ENCODE data around the gene MEAF6. TPM values are rescaled to one million over a fixed set of nuclear protein-coding genes. Genes with fewer than 3 reads are reported as not detected.

The MEAF6 gene
- polyA plus RNA-seq, 3 donors = 99.5 to 103 (median 101) TPM

DNA sequence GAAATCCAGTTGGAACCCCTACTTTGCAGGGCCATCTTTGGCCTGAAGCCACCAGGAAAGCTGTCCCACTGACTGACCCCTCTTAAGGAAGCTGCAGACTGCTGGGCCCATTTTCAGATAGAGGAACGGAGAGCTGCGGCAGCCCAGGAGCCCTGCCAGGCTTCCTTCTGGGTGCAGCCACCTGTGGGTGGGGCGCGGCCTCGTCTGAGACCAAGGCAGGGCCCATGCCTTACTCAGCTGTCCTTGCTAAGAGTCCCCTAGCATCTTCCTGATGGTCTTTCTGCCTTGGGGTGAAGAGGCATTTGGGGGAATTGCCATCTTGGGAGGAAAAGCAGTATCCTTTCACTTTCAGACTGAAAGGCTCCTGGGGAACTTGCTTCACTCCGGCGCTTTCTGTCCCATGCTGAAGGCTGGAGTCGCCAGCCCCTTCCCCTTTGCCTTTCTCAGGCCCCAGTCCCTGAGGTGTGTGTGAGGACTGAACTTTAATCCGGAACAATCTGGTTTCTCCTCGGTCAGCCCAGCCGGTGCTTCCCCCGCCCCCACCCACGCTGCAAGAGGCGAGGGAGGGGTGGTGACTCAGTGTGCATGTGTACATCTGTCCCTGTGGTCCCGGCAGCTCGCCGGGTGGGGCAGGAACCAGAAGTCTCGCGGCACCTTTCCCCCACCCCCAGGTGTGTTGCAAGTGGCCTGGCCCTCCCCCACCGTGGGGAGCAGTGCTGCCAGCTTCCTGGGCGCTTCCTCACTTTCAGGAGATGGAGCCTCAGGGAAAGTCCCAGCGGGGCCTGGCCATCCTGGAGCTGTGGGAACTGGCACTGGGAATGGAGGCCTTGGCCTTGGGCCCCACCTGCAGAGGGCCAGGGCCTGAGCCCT is 35.1 kb downstream of the MEAF6 start:
- peak in 1 of 11 donors; percentile 33 for DNase-seq (ENCODE audit: extremely low read depth in 1 of 11, low read depth in 9 of 11, low spot score in 4 of 11)

DNA sequence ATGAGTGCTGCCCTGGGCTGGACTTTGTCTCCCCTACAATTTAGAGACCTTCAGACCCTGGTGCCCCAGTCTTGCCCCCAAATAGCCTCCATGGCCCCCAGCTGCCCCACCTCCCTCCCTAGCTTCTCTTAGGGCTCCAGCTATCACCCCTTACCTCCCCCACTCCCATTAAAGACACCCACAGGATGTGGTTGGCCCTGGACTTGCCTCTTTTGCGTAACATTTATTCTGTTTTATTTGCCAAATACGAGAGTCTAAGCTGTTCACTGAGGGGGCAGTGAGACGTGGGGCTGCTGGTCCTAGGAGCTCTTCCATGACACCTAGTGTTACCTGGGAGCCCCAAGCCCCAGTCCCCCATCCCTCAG is 35.7 kb downstream of the MEAF6 start:
- DNase-seq (ENCODE audit: extremely low read depth in 1 of 11, low read depth in 9 of 11, low spot score in 4 of 11) = no peak

- no peak for DNase-seq (ENCODE audit: extremely low read depth in 1 of 11, low read depth in 9 of 11, low spot score in 4 of 11)
These were observed 36.1 kb downstream of the MEAF6 start for GRCh38 chr1:37478451-37478881.

GRCh38 chr1:37477946-37478345 is 36.6 kb downstream of the MEAF6 start:
- no peak for DNase-seq (ENCODE audit: extremely low read depth in 1 of 11, low read depth in 9 of 11, low spot score in 4 of 11)

DNA sequence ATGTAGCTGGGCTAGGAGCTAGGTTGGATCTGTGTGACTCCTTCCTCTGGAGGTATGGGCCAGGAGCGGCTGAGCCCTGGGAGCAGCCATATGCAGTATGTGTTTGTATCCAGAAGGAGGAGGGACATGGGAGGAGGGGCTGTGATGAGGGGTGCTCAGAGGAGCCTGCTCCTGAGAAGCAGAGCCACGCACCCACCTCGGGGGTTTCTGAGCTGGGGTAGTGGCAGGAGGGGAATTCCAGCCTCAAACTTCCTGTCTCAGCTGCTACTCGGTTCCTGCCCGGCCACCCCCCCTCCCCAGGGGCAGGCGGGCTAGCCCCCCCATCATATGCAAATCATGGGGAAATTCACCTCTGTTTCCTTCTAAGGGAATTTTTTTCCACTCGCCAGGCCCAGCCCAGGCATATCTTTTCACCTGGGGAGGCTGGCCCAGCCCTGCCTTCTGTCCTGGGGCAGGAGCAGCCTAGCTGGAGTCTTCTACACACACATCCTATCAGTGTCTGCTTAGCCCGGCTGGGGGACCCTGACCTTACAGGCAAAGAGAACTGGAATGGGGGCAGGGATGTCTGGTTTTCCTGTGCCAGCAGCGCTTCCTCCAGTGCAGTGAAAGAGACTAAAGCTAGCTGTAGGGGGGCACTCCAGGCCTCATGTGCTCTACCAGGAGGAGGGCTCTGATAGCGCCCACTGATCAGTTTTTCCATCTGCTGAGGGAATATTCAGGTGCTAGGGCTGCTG is 37.2 kb downstream of the MEAF6 start:
- DNase-seq (ENCODE audit: extremely low read depth in 1 of 11, low read depth in 9 of 11, low spot score in 4 of 11) = no peak

GRCh38 chr1:37476460-37477197 is 37.9 kb downstream of the MEAF6 start:
- DNase-seq (ENCODE audit: extremely low read depth in 1 of 11, low read depth in 9 of 11, low spot score in 4 of 11) = no peak

GRCh38 chr1:37476087-37476452 is 38.5 kb downstream of the MEAF6 start:
- DNase-seq (ENCODE audit: extremely low read depth in 1 of 11, low read depth in 9 of 11, low spot score in 4 of 11) = no peak

- DNase-seq (ENCODE audit: extremely low read depth in 1 of 11, low read depth in 9 of 11, low spot score in 4 of 11) = no peak
These were observed 39.0 kb downstream of the MEAF6 start for GRCh38 chr1:37475380-37476086.

DNA sequence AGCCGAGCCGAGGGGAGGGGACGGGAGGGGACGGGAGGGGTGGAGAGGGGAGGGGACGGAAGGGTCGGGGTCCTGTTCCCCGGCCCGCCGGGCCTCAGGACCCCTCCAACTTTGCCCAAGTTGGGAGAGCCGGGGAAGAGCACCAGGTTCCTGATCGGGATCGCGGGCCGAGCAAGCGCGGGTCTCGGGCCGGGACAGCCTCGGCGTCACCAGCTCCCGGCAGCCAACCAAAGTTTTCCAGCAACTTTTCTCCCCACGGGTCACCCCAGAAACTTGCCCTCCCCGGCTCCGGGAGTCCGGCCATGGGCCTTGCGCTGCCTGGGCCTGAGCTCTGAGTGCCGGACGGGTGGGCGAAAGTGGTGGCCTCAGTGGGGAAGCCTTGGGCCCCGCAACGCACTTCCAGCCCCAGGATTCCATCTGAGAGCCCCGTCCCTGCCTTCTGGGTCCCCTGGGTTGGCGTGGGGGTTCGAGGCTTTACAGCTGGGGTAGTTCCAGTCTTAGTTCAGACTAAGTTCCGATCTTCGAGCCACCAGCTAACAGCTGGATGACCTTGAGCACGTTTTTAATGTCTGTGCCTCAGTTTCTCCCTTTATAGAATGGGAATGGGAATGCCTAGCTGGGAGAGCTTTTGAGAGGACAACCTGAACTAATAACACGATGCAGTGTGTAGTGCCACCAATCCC is 39.7 kb downstream of the MEAF6 start:
- DNase-seq (ENCODE audit: extremely low read depth in 1 of 11, low read depth in 9 of 11, low spot score in 4 of 11) = no peak

DNA sequence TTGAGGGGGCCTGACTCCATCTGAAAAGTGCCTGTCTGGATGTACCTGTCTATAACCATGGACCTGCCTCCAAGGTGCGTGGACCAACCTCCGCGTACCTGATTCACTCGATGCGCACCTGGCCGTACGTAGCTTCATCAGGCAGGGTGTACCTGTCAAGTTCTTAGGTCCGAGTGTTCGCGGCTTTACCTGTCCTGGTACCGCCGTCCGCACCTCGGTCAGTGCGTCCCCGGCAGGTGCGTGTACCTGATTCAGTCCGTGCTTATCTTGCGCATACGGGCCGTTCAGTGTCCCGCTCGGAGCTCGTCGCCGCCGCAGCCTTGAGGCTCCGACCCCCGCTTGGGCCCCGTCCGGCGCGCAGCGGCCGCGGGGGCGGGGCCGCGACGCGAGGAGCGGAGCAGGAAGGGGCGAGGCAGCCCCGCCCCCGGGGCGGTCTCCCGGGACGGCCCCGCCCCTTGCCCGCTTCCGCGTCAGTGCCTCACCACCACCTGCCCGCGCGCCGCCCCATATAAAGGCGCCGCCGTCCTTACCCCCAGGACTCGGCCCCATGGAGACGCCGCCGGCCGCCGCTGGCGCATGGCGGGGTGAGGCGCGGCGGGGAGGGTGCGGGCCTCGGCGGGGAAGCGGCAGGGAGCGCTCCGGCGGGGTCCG is 40.4 kb downstream of the MEAF6 start, which contains the start of gene ZC3H12A:
TSS of gene ZC3H12A (plus strand) at position 535 of the 651 bp plus-strand sequence. CDS start 917 bp downstream, outside the sequence.
- peak; percentile 66 to 85 (median 81) for DNase-seq (ENCODE audit: extremely low read depth in 1 of 11, low read depth in 9 of 11, low spot score in 4 of 11)

- DNase-seq (ENCODE audit: extremely low read depth in 1 of 11, low read depth in 9 of 11, low spot score in 4 of 11) = no peak
These were observed 41.0 kb downstream of the MEAF6 start for GRCh38 chr1:37473431-37474045.

DNA sequence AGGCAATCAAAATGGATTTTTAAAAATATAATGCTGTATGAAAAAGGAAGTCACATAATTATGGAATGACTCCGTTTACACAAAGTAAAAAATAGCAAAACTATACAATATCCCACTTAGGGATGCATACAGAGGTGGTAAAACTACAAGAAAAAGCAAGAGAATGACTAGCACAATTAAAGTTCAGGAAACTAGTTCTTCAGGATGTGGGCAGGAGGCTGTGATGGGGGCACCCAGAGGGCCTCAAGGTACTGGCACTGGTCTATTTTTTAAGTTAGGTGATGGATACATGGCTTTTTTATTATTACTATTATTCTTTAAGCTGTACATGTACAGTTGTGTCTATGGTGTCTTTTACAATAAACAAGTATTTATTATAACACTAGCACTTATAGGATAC is 41.6 kb downstream of the MEAF6 start:
- DNase-seq (ENCODE audit: extremely low read depth in 1 of 11, low read depth in 9 of 11, low spot score in 4 of 11) = no peak

GRCh38 chr1:37472281-37472680 is 42.3 kb downstream of the MEAF6 start:
- DNase-seq (ENCODE audit: extremely low read depth in 1 of 11, low read depth in 9 of 11, low spot score in 4 of 11) = no peak

DNA sequence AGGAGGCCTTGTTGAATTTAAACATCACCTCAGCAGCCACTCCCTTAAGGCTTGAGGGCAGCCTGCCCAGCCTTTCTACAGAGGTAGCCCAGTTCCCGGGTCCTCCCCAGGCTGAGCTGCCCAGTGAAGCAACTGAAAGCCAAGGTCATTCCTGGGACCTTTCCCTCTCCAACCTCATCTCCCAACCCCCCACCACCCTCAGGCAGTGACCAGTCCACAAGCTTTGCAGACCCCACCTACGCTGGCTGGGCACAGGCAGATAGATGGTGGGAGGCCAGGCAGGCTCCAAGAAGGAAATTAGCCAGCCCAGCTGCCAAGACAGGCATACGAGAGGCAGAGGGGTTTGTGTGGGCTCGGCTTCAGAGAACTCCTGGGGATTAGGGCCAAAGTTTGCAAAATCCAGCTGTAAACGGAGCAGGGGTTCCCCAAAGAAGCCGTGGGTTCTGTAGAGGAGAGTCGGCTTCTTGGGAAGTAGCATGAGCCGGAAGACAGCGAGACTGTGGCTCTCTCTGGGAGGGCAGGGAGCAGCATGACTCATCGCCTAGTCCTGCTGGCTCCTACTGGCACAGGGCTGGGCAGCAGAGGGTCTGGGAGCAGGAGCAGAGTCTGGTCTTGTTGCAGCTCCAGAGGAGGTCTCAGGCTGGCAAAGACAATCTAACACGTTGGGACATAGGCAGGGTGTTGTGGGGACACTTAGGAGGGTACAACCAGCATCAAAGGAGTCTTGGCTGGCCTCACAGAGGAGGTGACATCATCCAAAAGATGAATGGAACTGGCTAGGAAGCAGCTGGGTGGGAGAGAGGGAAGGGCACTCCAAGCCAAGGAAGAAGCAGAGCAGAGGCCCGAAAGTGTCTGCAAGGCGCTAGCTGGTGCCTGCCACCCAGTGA is 43.0 kb downstream of the MEAF6 start:
- DNase-seq (ENCODE audit: extremely low read depth in 1 of 11, low read depth in 9 of 11, low spot score in 4 of 11) = peak in 1 of 11 donors; percentile 25

DNA sequence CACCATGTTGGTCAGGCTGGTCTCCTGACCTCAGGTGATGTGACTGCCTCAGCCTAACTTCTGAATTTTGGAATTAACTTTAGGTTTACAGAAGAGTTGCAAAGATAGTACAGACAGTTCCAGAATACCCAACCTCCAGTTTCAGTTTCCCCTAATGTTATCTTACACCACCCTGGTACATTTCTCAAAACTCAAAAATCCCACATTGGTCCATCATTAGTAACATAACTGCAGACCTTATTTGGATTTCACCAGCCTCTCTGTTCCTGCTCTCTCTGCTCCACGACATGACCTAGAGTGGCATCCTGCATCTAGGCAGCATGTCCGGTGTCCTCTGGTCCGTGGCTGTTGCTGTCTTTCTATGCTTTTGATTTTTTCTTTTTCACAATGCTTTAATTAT is 45.2 kb downstream of the MEAF6 start:
- no peak for DNase-seq (ENCODE audit: extremely low read depth in 1 of 11, low read depth in 9 of 11, low spot score in 4 of 11)

GRCh38 chr1:37468037-37468436 is 46.5 kb downstream of the MEAF6 start:
- DNase-seq (ENCODE audit: extremely low read depth in 1 of 11, low read depth in 9 of 11, low spot score in 4 of 11) = no peak
